Kasumi-1 (cell line): ENCODE results near the gene DOHH.
A peak's percentile ranks its signal among the peaks of the same experiment; 100 is the strongest.

Experiments used
- DNase-seq, 2 experiments: peaks; one replicate each; lab custom pipeline; 2025; lab: John Stamatoyannopoulos, UW

Gene DOHH, protein sequence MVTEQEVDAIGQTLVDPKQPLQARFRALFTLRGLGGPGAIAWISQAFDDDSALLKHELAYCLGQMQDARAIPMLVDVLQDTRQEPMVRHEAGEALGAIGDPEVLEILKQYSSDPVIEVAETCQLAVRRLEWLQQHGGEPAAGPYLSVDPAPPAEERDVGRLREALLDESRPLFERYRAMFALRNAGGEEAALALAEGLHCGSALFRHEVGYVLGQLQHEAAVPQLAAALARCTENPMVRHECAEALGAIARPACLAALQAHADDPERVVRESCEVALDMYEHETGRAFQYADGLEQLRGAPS

DNA sequence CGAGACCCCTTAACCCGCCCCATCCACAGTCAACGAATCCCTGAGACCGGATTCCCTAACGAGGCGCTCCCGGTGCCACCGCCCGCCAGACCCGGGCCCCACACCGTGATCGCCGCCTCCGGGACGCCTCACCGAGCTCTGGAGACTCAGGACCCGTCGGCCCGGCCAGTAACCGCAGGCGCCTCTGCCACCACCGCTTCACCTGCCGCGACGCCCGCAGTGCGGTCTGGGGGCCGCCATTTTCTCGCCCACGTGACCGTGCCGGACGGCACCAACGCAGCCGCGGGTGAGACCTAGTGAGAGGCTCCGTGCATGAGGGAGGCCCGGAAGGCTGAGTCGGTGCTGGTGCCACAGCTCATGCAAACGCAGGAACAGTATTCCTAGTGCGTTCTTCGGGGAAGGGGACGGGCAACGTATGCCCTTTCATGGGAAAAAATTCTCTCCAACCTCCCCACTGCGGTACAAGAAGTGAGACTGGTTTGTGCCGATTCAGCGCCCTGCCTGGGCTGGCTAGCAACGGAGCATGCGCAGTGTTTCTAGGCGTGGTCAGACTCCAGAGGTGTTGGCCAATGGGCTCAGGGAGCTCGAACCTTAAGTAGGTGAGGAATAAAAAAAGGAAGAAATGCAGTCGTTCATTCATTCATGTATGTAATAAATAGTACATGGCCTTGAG lies at the start of gene DOHH:
TSS of gene DOHH (minus strand) at position 246 of the 673 bp plus-strand sequence. CDS start 3,860 bp downstream, outside the sequence.
- peak; percentile 97 for DNase-seq

DNA sequence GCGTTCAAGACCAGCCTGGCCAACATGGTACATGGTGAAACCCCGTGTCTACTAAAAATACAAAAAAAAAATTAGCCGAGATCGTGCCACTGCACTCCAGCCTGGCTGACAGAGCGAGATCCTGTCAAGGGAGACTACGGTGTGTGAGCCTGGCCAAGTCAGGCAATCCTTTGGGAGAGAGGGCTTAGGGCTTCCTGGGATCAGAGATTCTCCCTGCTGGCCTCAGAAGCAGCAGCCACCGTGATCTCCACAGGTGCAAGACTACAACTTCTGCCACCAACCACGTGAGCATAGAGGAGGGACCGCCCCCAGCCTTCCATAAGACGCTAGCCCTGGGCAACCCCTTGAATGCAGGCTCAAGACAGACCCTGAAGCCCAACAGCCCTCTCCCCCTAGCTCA lies 49.3 kb upstream of the DOHH start:
- DNase-seq, result no peak

DNA sequence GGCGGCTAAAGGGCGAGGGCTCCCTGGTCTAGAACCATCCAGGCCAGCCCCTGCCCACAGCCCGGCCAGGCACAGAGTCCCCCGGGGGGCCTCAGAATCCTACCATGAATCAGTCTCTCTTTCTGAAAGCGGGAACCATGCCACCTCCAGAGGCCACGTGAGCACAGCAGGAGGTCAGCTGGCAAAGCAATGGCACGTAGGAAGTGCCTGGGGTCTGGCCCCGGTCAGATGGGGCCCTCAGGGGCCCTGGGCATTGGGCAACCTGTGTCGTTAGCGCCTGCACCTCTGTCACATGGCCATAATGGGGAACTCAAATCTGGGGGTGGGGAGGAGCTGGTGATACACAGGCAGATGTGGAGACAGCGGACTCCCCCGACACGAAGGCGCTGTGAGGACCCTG lies 48.1 kb upstream of the DOHH start:
- peak in 1 of 2 experiments; percentile 7 for DNase-seq

DNA sequence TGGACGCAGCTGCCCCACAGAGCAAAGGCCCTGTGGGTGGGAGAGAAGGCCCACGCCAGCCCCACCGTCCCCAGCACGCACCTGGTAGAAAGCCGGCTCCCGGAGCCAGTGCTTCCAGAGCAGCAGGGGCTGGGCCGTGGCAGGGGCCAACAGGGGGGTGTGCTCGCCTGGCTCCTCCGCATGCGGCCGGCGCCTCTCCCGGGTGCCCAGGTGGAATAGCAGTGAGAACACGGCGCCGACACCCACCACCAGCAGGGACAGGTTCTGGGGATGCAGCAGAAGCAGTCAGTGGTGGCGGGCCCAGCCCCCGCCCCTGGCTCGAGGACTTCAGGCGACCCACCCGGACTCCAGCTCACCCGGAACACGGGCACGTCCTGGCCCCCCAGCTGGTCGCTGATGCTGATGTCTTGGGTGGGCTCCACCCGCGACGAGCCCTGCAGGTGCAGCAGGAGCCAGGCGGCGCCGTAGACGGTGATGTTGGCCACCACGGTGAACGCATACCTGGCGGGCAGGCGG lies 47.4 kb upstream of the DOHH start:
- DNase-seq, result no peak

DNA sequence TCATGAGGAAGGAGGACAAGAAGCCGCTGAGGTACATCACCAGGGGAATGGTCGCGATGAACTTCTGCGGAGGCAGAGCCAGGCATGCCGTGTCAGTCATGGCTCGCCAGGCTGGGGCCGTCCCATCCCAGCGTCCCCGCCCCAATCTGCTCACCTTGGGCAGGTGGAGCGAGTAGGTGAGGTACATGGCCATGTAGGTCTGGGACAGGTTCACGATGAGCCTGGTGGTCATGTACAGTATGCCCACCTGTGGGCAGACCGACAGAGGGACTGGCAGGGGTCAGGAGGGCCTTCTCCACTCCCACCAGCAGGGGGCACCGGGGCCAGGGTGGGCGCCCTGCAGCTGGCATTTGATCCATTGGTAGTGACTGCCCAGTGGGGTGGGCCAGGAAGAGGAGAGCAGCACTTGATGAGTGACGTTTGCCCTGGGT lies 46.8 kb upstream of the DOHH start:
- DNase-seq, result no peak

DNA sequence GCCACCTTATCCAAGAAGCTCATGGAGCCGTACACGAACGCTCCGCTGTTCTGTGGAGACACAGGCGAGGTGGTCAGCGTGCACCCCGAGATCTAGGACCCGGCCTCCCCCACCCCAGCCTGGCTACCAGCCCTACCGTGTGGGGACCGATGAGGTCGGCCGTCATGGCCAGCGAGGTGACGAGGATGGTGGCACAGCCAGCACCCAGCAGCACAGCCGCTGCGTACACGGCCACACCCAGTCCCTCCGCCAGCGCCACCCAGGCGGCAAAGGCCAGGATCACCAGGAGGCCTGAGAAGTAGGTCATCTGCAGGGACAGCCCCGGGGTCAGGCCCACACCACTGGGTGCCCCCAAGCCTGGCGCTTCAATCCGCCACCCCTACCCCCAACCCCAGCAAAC lies 45.6 kb upstream of the DOHH start:
- no peak for DNase-seq

DNA sequence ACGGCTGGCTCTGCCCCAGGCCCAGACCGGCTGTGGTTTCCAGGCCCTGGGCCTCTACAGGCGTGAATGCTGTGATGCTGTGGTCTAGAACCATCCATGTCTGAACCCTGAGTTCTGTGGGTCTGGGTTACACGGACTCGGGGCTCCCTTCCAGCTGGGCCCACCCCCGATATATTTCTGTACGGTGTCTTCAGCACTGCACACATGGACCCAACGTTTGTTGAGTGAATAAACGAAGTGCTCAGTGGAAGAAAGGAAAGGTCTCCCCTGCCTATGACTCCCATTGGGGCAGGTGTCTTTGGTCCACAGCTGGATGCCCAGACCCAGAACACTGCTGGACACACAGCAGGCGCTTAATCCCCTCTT lies 45.2 kb upstream of the DOHH start:
- no peak for DNase-seq

DNA sequence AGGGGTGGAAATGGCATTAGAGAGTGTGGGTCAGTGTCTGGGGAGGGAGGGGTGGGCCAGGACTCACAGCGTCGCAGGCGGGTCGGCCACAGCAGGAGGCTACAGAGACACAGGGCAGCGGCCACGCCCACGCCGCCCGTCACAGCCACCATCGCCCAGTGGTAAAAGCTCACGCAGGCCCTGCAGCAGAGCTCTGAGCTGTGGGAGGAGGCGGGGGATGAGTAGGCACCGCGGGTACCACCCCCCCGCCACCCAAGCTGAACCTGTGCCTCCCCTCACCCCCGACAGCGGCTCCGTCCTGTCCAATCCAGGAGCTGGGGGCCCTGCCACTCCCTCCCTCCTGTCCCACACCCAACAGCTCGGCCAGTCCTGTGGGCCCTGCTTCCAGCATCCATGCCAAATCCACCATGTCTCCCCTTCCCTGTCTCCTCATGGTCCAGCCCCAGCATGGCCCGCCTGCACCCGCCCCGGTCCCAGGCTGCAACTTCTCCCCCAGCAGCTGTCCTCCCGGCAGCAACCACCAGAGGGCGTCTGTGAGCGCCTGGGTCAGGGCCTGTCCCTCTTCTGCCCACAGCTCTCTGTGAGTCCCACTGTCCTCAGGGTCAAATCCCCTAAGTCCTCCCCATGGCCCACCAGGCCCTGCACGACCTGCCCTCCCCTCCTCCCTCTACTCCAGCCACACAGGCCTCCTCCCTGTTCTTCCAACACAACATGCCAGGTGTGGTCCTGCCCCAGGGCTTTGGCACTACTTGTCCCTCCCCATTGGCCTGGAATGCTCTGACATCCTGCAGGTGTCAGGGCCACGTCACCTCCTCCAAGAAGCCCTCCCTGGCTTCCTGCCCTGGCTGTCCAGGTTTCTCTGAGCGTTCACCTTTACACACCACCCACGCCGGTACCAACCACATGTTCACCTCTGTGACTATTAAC lies 44.5 kb upstream of the DOHH start:
- DNase-seq, result peak; percentile 13 to 35

DNA sequence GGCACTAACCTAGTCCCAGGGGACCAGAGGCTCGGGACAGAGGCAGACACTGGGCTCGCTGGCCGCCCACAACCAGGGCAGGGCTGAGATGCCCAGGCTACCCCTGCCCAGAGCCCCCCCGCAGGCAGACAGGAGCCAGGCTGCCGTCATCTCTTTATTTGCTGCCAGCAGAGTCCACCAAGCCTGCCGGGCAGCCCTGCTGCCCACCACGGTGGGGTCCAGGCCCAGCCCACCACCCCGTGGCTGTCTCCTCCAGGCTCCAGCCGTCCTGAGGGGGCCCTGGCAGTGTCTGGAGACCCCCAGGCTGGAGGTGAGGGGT lies 43.5 kb upstream of the DOHH start:
- DNase-seq, result no peak

DNA sequence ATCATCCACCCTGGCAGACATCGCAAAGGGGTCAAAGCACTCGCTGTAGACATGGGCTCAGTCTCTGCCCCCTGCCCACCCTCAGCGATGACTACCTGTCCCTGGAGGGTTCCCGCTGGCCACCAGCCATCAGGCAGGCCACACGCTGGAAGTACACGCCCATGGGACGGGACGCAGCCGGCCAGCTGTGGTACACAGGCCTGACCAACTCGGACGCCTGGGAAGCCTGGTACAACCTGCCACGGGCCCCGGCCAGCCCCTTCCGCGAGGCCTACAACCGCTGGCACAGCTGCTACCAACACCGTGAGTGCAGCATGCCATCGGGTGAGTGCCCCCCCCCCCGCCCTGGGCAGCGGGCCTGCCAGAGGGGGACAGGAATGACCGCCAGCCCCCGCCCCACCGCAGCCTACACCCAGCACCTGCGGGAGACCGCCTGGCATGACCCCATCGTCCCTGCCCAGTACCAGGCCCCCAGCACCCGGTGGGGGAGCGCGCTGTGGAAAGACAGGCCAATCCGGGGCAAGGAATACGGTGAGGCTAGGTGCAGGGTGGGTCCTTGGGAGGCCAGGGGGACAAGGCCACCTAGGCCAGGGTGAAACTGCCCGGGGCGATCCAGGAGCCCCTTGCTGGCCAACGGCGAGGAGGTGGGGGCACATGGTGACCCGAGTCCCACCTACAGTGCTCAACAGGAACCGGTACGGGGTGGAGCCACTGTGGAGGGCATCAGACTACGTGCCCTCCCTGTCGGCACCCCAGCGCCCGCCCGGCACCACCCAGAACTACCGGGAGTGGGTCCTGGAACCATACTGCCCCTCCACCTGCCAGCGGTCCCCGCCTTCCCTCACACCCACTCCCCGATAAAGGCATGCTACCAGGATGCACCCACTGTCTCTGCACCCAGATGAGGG lies 42.9 kb upstream of the DOHH start:
- no peak for DNase-seq

DNA sequence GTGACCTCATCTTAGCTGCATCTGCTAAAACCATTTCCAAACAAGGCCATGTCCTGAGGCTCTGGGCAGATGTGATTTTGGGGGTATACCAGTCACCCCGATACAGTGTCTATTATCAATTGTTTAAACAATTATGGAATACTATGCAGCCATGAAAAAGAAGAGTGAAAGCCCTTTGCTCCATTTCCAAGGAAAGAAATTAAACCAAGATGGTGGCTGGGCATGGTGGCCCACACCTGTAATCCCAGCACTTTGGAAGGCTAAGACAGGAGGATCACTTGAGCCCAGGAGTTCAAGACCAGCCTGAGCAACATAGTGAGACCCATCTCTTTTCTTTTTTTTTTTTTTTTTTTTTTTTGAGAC lies 39.3 kb upstream of the DOHH start:
- DNase-seq, result no peak

DNA sequence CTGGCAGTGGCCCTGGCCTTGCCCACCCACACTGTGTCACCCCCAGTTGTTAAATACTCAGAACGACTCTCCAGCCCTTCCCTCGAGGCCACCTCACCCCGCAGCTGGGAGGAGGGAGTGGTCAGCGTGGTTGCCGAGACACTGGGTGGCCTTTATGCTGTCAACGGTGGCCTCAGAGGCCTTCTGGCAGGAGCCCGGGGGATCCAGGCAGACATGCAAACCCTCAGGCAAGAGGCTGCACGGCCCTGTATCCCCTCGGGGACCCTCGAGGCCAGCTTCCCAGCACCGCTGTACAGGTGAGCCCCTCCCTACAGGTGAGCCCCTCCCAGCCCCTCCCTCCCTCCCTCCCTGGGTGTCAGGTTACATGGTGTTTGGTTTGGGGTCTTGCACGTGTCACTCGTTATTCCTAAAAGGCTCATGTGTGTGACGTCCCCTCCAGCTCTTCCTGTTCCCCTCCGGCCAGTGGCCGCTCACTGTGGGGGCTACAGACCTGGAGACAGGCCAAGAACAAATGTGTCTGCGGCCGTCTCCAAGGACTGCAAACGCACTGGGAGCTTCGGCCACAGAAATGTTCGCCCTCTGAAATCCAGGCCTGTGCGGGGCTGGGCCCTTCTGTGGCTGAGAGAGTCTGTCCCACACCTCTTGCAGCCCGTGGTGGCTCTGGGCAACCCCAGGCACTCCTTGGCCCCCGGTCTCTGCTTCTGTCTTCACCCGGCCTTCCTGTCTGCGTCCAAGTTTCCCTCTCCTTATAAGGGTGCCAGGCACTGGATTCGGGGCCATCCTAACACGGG lies 38.7 kb upstream of the DOHH start, which contains the start of gene TEKTIP1:
TSS of gene TEKTIP1 (plus strand) at position 210 of the 791 bp plus-strand sequence. CDS start at position 214, 4 bp downstream.
- no peak for DNase-seq

DNA sequence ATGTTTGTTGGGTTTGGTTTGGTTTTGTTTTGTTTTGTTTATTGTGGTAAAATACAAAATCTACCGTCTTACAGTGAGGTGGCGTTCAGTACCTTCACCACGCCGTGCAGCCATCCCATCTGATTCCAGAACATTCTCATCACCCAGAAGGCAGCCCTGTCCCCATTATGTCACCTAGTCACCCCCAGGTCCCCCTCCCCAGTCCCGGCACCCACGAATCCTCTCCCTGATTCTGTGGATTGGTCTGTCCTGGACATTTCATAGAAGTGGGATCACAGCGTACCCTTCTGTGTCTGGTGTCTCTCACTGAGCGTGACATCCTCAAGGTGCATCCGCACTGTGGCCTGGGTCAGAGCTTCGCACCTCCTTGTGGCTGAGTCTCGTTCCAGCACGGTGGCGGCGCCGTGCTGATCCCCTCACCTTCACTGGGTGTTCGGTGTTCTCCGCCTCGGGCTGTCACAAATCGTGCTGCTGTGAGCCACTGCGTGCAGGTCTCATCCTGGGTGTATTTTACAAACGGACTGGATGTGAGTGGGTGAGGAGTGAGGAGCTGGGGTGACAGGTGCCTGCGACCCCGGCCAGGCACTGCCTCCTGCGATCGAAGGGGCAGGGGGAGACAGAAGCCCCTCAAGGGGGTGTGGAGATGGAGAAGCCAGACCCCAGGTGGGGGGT lies 37.9 kb upstream of the DOHH start:
- no peak for DNase-seq

DNA sequence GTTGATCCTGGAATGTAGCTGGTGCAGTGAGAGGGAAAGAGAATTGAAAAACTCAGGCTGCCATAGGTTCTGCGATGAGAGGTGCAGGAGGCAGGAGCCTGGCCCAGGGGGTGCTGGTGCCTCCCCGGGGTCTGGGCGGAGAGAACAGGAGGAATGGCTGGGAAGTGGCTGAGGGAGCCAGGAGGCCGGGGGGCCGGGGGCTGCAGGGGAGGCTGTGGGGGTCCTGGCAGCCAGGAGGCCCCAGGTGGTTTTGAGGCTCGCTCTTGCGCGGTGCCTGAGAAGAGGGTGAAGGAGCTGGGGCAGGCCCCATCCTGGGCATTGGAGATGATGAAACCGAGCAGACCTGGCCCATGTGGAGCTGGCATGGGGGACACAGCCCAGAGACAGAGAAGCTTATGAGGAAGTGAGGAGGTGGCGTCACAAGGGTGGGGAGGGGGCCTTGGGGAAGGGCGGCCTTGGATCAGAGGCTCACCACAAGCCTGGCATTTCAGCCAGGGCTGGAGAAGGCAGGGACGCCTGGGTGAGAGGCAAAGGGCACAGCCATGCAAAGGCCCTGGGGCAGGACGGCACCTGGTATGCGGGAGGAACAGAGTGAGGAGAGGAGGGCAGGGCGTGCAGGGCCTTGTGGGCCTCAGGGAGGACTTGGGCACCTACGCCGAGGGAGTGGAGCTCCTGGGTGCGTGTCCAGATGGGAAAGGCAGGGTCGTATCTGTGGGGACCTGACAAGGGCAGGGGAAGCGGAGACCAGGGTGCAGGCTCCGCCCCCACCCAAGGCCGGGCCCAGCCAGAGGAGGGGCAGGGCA lies 37.2 kb upstream of the DOHH start:
- DNase-seq, result no peak

DNA sequence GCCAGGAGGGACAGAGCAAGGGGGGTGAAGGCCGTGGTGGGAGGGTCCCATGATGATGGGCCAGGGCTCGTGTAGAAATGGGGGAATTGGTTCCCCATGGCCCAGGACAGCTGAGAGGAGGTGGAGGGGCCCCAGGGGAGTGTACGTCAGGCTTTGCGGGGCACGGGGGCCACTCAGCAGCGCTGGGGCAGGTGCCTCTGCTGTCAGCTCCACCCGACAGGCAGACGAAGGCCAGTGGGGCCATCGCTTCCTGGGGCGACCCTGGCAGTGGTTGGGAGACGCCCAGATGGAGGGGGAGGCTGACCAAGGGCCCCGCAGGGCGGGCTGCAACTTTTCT lies 36.6 kb upstream of the DOHH start:
- no peak for DNase-seq

DNA sequence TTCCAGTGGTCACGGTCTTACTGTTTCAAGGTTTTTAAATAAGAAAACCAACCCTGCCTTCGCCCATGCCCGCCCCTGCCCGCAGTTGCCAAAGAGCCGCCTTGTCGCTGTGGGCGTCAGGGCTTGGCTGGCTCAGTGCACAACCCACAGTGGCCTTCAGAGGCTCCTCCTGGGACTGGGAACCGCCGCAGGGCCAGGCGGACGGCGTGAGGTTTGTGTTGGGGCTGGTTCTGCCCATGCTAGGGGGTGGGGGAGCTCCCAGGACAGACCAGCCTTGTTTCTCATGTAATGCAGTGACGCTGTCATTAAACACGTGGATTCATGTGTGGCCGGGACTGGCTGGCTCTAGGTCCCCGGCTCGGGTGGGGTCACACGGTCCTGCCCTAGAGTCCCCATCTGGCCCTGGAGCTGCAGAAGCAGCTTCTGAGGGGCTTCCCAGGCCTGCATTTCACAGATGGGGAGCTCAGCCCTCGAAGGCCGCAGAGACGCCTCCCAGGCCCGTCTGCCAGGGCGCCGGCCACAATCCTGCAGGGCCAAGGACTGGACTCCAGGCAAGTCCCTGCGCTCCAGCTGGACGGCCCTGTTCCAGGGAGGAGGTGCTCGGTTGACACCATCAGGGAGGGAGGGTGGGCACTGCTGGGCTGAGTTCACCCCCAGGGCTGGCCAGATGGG lies 36.1 kb upstream of the DOHH start:
- DNase-seq, result no peak

DNA sequence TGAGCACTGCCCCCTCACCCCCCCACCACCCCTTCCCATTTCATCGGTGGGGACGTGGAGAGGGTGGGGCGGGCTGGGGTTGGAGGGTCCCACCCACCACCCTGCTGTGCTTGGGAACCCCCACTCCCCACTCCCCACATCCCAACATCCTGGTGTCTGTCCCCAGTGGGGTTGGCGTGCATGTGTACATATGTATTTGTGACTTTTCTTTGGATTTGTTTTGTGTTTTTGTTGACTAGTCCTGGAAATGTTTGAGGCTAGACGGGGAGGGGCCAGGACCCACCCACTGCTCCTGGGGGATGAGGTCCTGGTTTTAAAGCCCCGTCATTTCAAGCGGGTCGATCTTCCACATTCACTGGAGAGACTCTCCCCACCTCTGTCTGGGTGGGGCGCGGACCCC lies 35.5 kb upstream of the DOHH start:
- no peak for DNase-seq

DNA sequence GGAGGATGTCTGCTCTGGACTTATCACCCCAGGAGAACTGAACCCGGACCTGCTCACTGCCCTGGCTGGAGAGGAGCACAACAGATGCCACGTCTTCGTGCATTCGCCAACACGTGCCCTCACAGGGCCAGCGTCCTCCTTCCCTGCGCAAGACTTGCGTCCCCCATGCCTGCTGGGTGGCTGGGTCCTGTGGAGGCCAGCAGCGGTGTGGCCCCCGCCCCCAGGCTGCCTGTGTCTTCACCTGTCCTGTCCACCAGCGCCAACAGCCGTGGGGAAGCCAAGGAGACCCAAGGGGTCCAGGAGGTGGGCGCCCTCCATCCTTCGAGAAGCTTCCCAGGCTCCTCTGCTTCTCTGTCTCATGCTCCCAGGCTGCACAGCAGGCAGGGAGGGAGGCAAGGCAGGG lies 35.1 kb upstream of the DOHH start:
- DNase-seq, result no peak

DNA sequence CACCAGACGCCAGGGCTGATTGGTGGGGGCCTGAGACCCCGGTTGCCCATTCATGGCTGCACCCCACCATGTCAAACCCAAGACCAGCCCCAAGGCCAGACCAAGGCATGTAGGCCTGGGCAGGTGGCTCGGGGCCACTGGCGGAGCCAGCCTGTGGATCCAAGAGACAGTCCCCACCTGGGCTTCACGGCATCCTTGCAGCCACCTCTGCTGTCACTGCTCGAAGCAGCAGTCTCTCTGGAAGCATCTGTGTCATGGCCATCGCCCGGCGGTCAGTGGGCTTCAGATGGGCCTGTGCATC lies 34.7 kb upstream of the DOHH start:
- DNase-seq, result no peak
